22Rv1 (cell line): ENCODE measurements around the gene HPCA.

Source experiments
- CTCF ChIP-seq: fragments of 450-650 bp; IDR thresholded peaks from 2 replicates; pipeline ENCODE4 v1.5.1; 2017; ENCODE audit warnings: mild to moderate bottlenecking
- ZFX ChIP-seq: fragments of 450-650 bp; IDR thresholded peaks from 2 replicates; pipeline ENCODE4 v1.6.1; 2017; ENCODE audit warnings: antibody characterized with exemption, borderline replicate concordance

- TF ChIP-seq CTCF (no peak), ZFX (no peak)
Measured at GRCh38 chr1:32890516-32891240, 4.4 kb downstream of the HPCA start.
